GM18858 (cell line): Measurements from ENCODE around the gene NXPH4.

Experiments
- ATAC-seq: cut with Tn5 transposase; IDR thresholded peaks from one replicate; pipeline ENCODE4 v1.9.1; 2021; ENCODE audit not compliant: unreplicated experiment

NXPH4 gene

GRCh38 chr12:57183939-57184725 lies 32.5 kb upstream of the NXPH4 start:
- ATAC-seq, result no peak

GRCh38 chr12:57185403-57185802 lies 31.2 kb upstream of the NXPH4 start:
- ATAC-seq, result no peak

GRCh38 chr12:57185906-57186508 lies 30.6 kb upstream of the NXPH4 start:
- no peak for ATAC-seq

- ATAC-seq, result no peak
Measured at GRCh38 chr12:57187222-57188089, 29.1 kb upstream of the NXPH4 start.

- ATAC-seq, result no peak
Measured at GRCh38 chr12:57188090-57188425, 28.5 kb upstream of the NXPH4 start.

GRCh38 chr12:57190037-57190436 lies 26.6 kb upstream of the NXPH4 start:
- ATAC-seq, result no peak

- no peak for ATAC-seq
Measured at GRCh38 chr12:57190821-57191220, 25.8 kb upstream of the NXPH4 start.

GRCh38 chr12:57191410-57191809 lies 25.2 kb upstream of the NXPH4 start:
- ATAC-seq, result no peak

- ATAC-seq, result no peak
Measured at GRCh38 chr12:57192920-57193319, 23.7 kb upstream of the NXPH4 start.

- no peak for ATAC-seq
Measured at GRCh38 chr12:57193706-57194245, 22.8 kb upstream of the NXPH4 start.

- no peak for ATAC-seq
Measured at GRCh38 chr12:57194253-57194652, 22.3 kb upstream of the NXPH4 start.

GRCh38 chr12:57195186-57195585 lies 21.4 kb upstream of the NXPH4 start:
- ATAC-seq, result no peak

GRCh38 chr12:57195611-57196371 lies 20.8 kb upstream of the NXPH4 start:
- no peak for ATAC-seq

- ATAC-seq, result no peak
Measured at GRCh38 chr12:57196439-57196838, 20.2 kb upstream of the NXPH4 start.

- no peak for ATAC-seq
Measured at GRCh38 chr12:57196956-57197355, 19.6 kb upstream of the NXPH4 start.

GRCh38 chr12:57198329-57198728 lies 18.3 kb upstream of the NXPH4 start:
- ATAC-seq, result no peak

GRCh38 chr12:57199191-57199590 lies 17.4 kb upstream of the NXPH4 start:
- no peak for ATAC-seq

- no peak for ATAC-seq
Measured at GRCh38 chr12:57200497-57200896, 16.1 kb upstream of the NXPH4 start.

GRCh38 chr12:57201219-57201618 lies 15.4 kb upstream of the NXPH4 start:
- ATAC-seq, result no peak

GRCh38 chr12:57201631-57202030 lies 15.0 kb upstream of the NXPH4 start:
- ATAC-seq, result no peak

- no peak for ATAC-seq
Measured at GRCh38 chr12:57202321-57202720, 14.3 kb upstream of the NXPH4 start.
